Effector memory CD8-positive, alpha-beta T cell (primary cell): Measurements from ENCODE around the gene THEM5.

ENCODE experiments used
- ATAC-seq: fragments of 150-1000 bp; cut with Tn5 transposase; replicated peaks from 2 replicates; pipeline ENCODE4 v1.10.0; 2021; ENCODE audit warnings: mild to moderate bottlenecking, moderate library complexity
- DNase-seq, 3 experiments: peaks; one replicate each; pipeline ENCODE4 v3.0.0; 2021
- H3K27ac Mint-ChIP-seq, 2 donors: one replicate each; pipeline ENCODE4 v1.8.0; 2022; ENCODE audit warnings: mild to moderate bottlenecking in 2 of 2, mixed read lengths in 2 of 2, moderate library complexity in 2 of 2
- H3K27me3 Mint-ChIP-seq, 2 donors: one replicate each; pipeline ENCODE4 v1.8.0; 2022; ENCODE audit warnings: mixed read lengths in 2 of 2
- H3K36me3 Mint-ChIP-seq: one replicate; pipeline ENCODE4 v1.8.0; 2022; ENCODE audit warnings: mild to moderate bottlenecking, moderate library complexity, mixed read lengths; ENCODE audit not compliant: insufficient read depth
- H3K4me1 Mint-ChIP-seq, 2 donors: one replicate each; pipeline ENCODE4 v1.8.0; 2022; ENCODE audit warnings: low read depth in 2 of 2, mixed read lengths in 2 of 2
- H3K4me3 Mint-ChIP-seq, 2 donors: one replicate each; pipeline ENCODE4 v1.8.0; 2022; ENCODE audit warnings: mild to moderate bottlenecking in 2 of 2, mixed read lengths in 2 of 2, moderate library complexity in 2 of 2
- H3K9me3 Mint-ChIP-seq, 2 donors: one replicate each; pipeline ENCODE4 v1.8.0; 2022; ENCODE audit warnings: mixed read lengths in 2 of 2

THEM5 gene

DNA sequence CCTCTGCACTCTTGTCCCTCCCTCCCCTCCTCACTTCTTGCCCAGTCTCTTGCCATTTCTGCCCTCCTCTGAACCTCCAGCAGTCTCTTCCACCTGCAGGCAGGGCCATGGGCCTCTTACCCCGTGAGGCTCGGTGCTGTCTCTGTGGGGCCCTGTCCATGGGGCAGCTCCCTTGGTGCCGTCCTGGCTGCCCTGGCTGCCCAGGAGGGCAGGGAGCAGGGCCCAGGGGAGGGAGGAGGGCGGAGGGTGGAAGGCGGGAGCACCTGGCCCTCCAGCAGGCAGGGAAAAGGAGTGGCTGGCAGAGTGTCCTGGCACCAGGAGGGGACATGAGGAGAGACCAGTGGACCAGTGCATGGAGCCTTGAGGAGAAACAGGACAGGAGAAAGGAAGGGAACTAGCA is 21.9 kb downstream of the THEM5 start, which contains the start of gene RORC:
RORC (minus strand) TSS at position 198 of the 400 bp plus-strand sequence; CDS start at position 160, 38 bp downstream.
- DNase-seq (no peak), ATAC-seq (no peak)
- Mint-ChIP-seq H3K36me3 (peaks cover 28% of the 10 kb centered on the region), H3K9me3 (no peaks in the 10 kb centered on the region), H3K27me3 (no peaks in the 10 kb centered on the region), H3K4me1 (peaks cover 45 to 76% of the 10 kb centered on the region in 2 donors), H3K27ac (peak within 1 kb of the TSS; percentile 83 to 91), H3K4me3 (peak within 1 kb of the TSS; percentile 63 to 89)

DNA sequence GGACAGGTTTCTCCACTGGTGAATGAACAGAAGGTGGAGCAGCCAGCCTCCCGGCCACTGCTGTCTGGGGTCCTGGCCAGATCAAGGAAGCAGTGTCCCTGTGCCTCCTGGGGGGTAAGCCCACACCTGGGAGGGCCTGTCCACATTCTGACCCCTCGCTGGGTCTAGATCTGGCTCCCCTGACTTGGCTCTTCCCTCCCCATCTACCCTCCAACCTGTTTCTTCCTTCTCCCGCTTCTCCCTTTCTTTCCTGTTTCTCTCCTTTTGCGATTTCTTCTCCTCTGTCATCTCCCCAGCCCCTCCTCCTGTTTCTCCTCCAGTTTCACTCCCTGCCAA is 22.3 kb downstream of the THEM5 start:
- H3K4me3 Mint-ChIP-seq, result peak overlapping the region; percentile 63 to 89
- no peak for DNase-seq
- peaks cover 27% of the 10 kb centered on the region for H3K36me3 Mint-ChIP-seq
- no peaks in the 10 kb centered on the region for H3K27me3 Mint-ChIP-seq
- peaks cover 42 to 76% of the 10 kb centered on the region in 2 donors for H3K4me1 Mint-ChIP-seq
- H3K27ac Mint-ChIP-seq, result peak overlapping the region; percentile 83 to 91
- ATAC-seq, result no peak
- no peaks in the 10 kb centered on the region for H3K9me3 Mint-ChIP-seq

DNA sequence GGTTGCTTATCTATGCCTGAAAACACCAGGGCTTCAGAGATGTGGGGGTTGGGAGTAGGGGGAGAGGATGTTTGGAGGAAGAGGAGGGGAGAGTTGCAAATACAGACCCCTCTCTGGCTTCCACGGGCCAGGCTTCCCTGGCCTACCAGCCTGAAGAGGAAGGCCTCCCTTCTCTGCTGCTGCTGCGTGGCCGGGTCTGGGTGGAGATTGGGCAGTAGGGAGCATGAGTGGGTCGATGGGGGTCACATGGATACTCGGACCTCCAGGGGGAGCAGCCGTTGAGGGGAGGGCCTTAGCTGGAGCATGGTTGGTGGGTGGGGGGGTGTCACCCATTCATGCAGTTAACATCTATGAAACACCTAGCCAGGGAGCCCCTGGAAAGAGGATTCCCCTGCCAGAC is 23.5 kb downstream of the THEM5 start:
- H3K4me1 Mint-ChIP-seq, result peaks cover 46 to 77% of the 10 kb centered on the region in 2 donors
- peaks cover 30% of the 10 kb centered on the region for H3K36me3 Mint-ChIP-seq
- no peaks in the 10 kb centered on the region for H3K27me3 Mint-ChIP-seq
- ATAC-seq, result no peak
- H3K27ac Mint-ChIP-seq, result peak overlapping the region; percentile 84 to 91
- no peak for DNase-seq
- peak overlapping the region; percentile 78 to 89 for H3K4me3 Mint-ChIP-seq
- H3K9me3 Mint-ChIP-seq, result no peaks in the 10 kb centered on the region

DNA sequence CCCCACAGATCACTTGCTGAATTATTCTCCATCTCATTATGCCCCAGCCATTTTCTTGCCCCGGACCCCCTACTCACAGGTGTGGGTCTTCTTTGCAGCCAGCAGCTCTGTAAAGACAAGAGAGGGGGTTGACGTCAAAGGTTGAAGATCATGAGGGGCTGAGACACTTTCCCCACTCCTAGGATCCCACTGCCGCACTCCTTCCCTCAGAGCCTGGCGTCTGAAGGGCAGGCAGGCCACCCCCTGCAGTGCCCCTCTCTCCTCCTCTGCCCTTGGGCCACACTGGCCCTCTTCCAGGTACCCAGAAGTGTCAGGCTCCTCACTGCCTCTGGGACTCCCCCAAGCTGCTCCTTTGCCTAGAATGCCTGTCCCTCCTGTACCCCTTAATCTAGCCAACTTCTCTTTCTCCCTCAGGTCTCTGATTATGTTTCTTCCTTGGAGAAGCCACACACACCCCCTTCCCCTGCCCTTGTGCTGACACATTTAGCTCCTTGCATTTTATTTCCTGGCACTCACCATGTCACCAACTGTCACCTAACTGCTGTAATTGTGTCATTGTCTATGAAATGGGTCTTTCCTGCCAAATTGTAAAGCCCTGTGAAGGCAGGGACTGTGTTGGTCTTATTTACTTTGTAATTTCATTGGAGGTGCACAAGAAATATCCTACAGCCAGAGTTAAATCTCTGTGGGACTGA is 24.0 kb downstream of the THEM5 start:
- peaks cover 32% of the 10 kb centered on the region for H3K36me3 Mint-ChIP-seq
- no peak for ATAC-seq

DNA sequence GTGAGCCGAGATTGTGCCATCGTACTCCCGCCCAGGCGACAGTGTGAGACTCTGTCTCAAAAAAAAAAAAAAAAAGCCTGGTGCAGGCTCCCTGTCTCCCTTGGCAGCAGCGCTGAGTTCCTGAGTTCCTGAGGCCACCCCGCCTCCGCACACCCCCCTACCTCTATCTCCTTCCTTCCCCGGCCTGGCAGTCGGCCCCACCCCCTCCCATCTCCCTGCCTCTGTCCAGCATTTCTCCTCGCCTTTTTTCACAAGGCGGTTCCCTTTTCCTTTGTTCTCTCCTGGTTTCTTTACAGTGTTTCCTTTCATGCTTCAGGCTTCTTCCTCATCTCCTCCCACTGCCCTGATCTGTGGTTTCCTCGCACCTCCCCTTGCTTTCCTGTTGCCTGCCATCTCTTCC is 24.6 kb downstream of the THEM5 start:
- Mint-ChIP-seq H3K27me3 (no peaks in the 10 kb centered on the region), H3K4me1 (peaks cover 46 to 69% of the 10 kb centered on the region in 2 donors), H3K36me3 (peaks cover 33% of the 10 kb centered on the region), H3K27ac (peak overlapping the region; percentile 84 to 91), H3K4me3 (peak overlapping the region; percentile 78 to 89), H3K9me3 (no peaks in the 10 kb centered on the region)
- no peak for ATAC-seq
- DNase-seq, result no peak

More for the DNA sequence above, 24.0 kb downstream of the THEM5 start:
- no peaks in the 10 kb centered on the region for H3K9me3 Mint-ChIP-seq
- H3K4me3 Mint-ChIP-seq, result peak overlapping the region; percentile 78 to 89
- DNase-seq, result no peak
- no peaks in the 10 kb centered on the region for H3K27me3 Mint-ChIP-seq
- H3K4me1 Mint-ChIP-seq, result peaks cover 46 to 73% of the 10 kb centered on the region in 2 donors
- H3K27ac Mint-ChIP-seq, result peak overlapping the region; percentile 84 to 91

DNA sequence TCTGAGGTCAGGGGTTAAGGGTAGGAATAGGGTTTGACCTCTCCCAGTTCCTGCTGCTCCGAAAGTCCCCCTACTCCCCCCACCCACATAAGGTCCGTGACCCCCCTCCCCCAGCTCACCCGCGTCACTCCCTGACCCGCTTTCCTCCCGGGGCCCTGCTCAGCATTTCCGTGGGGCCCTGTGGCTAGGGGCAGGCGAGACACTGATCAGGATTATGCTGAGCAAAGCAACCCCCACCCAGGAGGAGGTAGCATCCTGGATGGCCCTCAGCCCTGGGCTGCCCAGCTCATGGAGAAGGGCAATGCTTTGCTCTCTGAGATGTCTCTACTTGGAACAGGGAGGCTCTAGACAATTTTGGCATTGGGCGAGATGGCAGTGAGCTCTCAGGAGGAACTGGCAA is 25.7 kb downstream of the THEM5 start:
- ATAC-seq (peak; percentile 18), DNase-seq (no peak)
- no peaks in the 10 kb centered on the region for H3K9me3 Mint-ChIP-seq
- peak overlapping the region; percentile 78 to 89 for H3K4me3 Mint-ChIP-seq
- peaks cover 42 to 62% of the 10 kb centered on the region in 2 donors for H3K4me1 Mint-ChIP-seq
- peaks cover 31% of the 10 kb centered on the region for H3K36me3 Mint-ChIP-seq
- no peaks in the 10 kb centered on the region for H3K27me3 Mint-ChIP-seq
- H3K27ac Mint-ChIP-seq, result peak overlapping the region; percentile 84 to 91

DNA sequence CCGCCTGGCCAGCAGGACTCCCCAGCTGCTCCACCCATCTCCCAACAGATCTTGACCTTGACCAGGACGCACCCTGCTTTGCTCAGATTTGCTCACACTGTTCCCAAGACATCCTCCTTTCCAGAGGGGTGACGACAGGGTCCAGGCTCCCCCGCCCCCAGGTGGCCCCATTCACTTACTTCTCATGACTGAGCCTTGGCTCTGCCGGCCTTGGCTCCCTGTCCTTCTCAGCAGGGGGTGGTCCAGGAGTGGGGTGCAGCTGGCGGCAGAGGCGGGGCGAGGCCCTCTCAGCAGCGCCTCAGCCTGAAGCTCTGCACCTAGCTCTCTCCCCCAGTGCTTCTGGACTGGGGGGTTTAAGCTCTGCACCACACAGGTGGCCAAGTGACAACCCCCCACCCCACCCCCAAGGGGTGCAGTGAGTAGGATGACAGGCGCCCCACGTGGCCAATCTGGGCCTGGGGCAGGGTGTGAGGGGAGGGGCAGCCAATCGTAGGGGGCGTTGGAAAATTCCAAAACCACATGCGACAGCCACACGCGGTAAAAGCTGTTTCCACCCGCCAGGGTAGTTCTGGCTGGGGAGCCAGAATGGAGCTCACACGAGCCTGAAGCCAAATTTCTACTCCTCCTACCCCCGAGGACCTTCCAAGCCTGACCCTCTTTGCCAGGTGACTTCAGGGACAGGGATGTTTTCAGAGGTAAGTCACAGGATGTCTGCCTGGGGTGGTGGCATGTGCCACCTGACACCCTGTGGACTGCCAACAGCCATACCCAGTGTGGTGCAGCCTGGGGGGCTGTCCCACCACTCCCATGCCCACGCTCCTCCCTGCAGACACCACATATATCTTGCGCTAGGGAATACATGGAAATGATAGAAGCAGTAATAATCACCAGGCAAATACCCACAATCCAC is 27.5 kb downstream of the THEM5 start:
- peak overlapping the region; percentile 74 to 89 for H3K4me3 Mint-ChIP-seq
- peak in 2 of 3 experiments; percentile 32 to 41 for DNase-seq
- peak; percentile 36 for ATAC-seq
- H3K27me3 Mint-ChIP-seq, result no peaks in the 10 kb centered on the region
- peaks cover 32% of the 10 kb centered on the region for H3K36me3 Mint-ChIP-seq
- H3K27ac Mint-ChIP-seq, result peak overlapping the region; percentile 52 to 91
- peaks cover 43 to 57% of the 10 kb centered on the region in 2 donors for H3K4me1 Mint-ChIP-seq
- no peaks in the 10 kb centered on the region for H3K9me3 Mint-ChIP-seq

DNA sequence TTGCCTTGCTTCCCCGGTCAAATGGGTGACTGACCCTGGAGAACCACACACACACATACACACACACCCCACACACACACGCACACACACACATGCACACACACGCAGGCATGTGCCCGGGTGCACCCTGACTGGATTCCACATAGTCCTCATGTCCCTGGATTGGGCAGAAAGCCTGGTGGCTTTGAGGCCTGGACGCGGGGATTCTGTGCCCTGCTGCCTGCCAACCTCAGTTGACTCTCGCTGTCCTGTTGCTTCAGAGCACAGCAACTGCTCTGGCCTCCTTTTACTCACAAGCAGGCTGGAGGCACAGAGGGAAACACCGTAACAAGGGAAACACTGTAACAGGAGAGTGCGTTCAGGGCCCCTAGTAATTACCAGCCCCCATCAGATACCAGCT is 28.3 kb downstream of the THEM5 start:
- H3K36me3 Mint-ChIP-seq, result peaks cover 29% of the 10 kb centered on the region
- no peak for ATAC-seq
- H3K9me3 Mint-ChIP-seq, result no peaks in the 10 kb centered on the region
- no peak for DNase-seq
- peaks cover 43 to 58% of the 10 kb centered on the region in 2 donors for H3K4me1 Mint-ChIP-seq
- H3K4me3 Mint-ChIP-seq, result peak overlapping the region; percentile 74 to 89
- no peaks in the 10 kb centered on the region for H3K27me3 Mint-ChIP-seq
- H3K27ac Mint-ChIP-seq, result peak overlapping the region; percentile 52 to 91

DNA sequence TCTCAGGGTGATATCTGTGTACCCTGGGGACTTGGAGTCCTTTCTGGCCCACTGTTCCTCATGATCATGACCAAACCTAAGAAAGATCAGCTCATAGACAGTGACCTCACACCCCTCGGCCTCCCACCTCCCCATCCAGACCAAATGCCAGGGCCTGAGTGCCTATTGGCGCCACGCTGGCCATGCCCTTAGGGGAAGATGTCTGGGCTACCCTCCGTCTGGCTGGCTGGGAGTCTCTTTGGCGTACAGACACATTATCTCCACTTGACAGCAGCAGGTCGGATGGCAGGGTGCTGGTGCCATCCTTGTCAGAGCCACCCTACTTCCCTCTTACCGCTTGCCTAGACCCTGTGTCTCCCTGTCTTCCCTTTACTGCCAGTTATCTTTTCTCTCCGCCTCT is 30.3 kb downstream of the THEM5 start:
- peaks cover 30 to 56% of the 10 kb centered on the region in 2 donors for H3K4me1 Mint-ChIP-seq
- ATAC-seq, result no peak
- no peak for DNase-seq
- peaks cover 18% of the 10 kb centered on the region for H3K36me3 Mint-ChIP-seq
- no peaks in the 10 kb centered on the region for H3K27me3 Mint-ChIP-seq
- peak overlapping the region; percentile 5 to 91 for H3K27ac Mint-ChIP-seq
- H3K9me3 Mint-ChIP-seq, result no peaks in the 10 kb centered on the region
- peak overlapping the region; percentile 8 to 89 for H3K4me3 Mint-ChIP-seq

DNA sequence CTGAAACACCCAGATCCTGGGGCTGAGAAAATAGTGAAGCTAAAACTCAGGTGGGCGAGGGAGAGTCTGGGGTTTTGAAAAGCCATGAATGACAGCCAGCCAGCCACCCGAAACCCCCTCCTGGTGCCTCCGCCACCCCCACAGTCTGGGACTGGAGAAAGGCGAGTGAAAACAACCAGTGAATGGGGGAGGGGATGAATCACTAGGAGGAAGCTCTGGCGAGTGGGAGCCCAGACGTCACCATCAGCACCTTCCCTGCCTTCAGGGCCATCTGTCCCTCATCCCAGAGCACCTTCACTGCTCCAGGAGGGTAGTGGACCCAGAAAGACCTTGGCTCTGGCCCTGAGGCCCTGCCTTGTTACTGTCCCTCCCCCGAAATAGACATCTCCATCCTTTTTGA is 31.1 kb downstream of the THEM5 start:
- peaks cover 17% of the 10 kb centered on the region for H3K36me3 Mint-ChIP-seq
- H3K9me3 Mint-ChIP-seq, result no peaks in the 10 kb centered on the region
- peak overlapping the region; percentile 8 to 89 for H3K4me3 Mint-ChIP-seq
- H3K27me3 Mint-ChIP-seq, result no peaks in the 10 kb centered on the region
- peak overlapping the region; percentile 44 to 91 for H3K27ac Mint-ChIP-seq
- H3K4me1 Mint-ChIP-seq, result peaks cover 26 to 52% of the 10 kb centered on the region in 2 donors
- ATAC-seq (peak; percentile 15), DNase-seq (no peak)

DNA sequence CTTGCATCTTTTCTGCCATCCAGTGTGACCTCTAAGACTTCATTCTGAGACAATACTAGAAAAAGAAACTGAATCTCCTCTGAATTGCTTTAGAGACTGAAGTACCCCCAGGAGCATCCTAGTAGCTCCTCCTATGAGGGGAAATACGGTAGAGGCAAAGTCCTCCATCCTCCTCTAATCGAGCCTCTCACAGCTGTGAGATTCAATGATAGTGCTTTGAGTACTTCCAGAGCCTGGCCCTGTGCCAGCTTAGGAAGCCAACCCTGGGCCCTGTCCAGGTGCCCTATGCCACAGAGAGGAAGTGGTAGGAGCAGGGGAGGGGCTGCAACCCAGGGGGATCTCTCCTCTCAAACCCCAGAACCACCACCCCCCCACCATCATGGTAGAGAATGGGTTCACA is 32.6 kb downstream of the THEM5 start:
- peak; percentile 34 for ATAC-seq
- H3K27me3 Mint-ChIP-seq, result no peaks in the 10 kb centered on the region
- H3K36me3 Mint-ChIP-seq, result peaks cover 25% of the 10 kb centered on the region
- peaks cover 38 to 60% of the 10 kb centered on the region in 2 donors for H3K4me1 Mint-ChIP-seq
- peak overlapping the region; percentile 33 to 89 for H3K4me3 Mint-ChIP-seq
- no peaks in the 10 kb centered on the region for H3K9me3 Mint-ChIP-seq
- H3K27ac Mint-ChIP-seq, result peak overlapping the region; percentile 52 to 91
- peak in 1 of 3 experiments; percentile 34 for DNase-seq

DNA sequence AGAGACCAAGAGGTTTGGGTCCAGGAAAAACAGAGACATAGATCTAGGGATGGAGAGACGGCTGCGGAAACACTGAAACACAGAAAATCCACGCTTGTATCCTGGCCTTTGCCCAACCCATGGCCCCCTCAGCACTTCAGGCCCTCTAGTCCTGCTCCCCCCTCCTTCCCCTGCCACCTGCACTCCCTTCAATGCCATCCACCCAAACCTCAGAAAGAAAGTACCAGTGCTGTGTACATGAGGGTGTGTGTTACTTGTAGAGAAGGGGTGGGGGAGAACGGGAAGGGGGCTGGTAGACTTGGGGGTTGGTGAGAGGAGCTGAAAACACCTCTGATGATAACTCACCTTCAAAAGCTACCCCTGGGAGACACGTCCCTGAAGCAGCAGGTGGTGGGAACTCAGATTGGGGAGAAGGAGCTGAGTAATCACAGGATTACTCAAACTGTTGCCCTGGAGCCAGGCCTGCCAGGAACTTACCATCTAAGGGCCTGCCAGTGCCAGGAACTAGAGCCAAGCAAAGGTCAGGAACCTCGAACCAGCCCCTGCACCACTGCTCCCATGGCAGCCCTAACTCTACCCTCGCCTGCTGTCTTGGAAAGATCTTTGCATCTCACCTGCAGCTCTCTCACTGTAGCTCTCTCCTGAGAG is 33.4 kb downstream of the THEM5 start:
- H3K36me3 Mint-ChIP-seq, result peaks cover 32% of the 10 kb centered on the region
- ATAC-seq, result no peak
- H3K9me3 Mint-ChIP-seq, result no peaks in the 10 kb centered on the region
- no peak for DNase-seq
- peaks cover 41 to 64% of the 10 kb centered on the region in 2 donors for H3K4me1 Mint-ChIP-seq
- H3K27ac Mint-ChIP-seq, result peak overlapping the region; percentile 52 to 91
- peak overlapping the region in 1 of 2 donors; percentile 89 for H3K4me3 Mint-ChIP-seq
- H3K27me3 Mint-ChIP-seq, result no peaks in the 10 kb centered on the region

DNA sequence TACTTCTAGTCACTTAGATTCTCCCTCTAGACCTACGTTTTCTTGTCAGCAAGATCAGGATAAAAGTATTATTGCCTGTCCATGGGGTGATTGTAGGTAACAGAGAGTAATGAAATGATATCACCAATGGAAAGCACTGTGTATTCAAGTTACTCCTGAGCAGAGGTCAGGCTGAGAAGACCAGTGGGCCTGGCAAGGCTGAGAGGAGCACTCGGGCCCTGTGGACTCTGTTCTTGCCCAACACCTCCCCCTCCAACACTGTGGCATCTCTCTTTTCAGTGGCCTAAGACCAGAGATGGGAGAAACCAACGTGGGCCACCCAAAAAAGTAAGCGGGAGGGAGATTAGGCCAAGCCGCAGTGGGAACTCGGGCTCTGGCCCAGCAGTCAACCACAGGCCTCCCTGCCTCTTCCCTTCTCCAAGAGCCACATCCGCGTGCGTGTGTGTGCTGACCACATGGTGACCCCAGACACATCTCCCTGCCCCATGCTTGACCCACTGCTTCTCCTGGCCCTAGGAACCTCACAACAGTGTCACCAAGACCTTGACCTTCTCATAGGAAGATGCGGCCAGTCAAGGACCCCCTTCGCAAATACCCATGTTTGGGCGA is 34.2 kb downstream of the THEM5 start:
- H3K4me3 Mint-ChIP-seq, result peak overlapping the region; percentile 47 to 89
- H3K9me3 Mint-ChIP-seq, result no peaks in the 10 kb centered on the region
- peaks cover 34% of the 10 kb centered on the region for H3K36me3 Mint-ChIP-seq
- peak overlapping the region; percentile 44 to 91 for H3K27ac Mint-ChIP-seq
- DNase-seq (no peak), ATAC-seq (no peak)
- H3K27me3 Mint-ChIP-seq, result no peaks in the 10 kb centered on the region
- peaks cover 46 to 72% of the 10 kb centered on the region in 2 donors for H3K4me1 Mint-ChIP-seq
